ENCODE measurements around the gene LZTS2.

- no peak for TF ChIP-seq EP300 (IDR thresholded peaks at IDR 0.05)
- TF ChIP-seq RAD21 (conservative IDR thresholded peaks at IDR 0.05 in 1 of 2, IDR thresholded peaks at IDR 0.05 in 1 of 2), result no peak
- TF ChIP-seq CTCF (IDR thresholded peaks at IDR 0.05), result no peak
- TF ChIP-seq MYC (IDR thresholded peaks at IDR 0.05; ENCODE audit: borderline replicate concordance, low read length), result no peak
- no peak for TF ChIP-seq REST (IDR thresholded peaks at IDR 0.05)
- no peak for TF ChIP-seq KDM1A (IDR thresholded peaks at IDR 0.05; ENCODE audit: low read depth)
- no peak for TF ChIP-seq ZSCAN20 (CRISPR knock-in tag; IDR thresholded peaks at IDR 0.05)
- no peak for TF ChIP-seq MAFK (IDR thresholded peaks at IDR 0.05; ENCODE audit: partially characterized antibody)
- TF ChIP-seq POLR2A (IDR thresholded peaks at IDR 0.05; ENCODE audit: low read length), result no peak
- TF ChIP-seq MAZ (IDR thresholded peaks at IDR 0.05; ENCODE audit: borderline replicate concordance, low read depth, low read length), result no peak
- no peak for TF ChIP-seq BHLHE40 (IDR thresholded peaks at IDR 0.05; ENCODE audit: low read depth, low read length)
Measured at GRCh38 chr10:101008823-101009423, 9.3 kb downstream of the LZTS2 start.

Measured in A549 (cell line).